WTC11 (cell line): ENCODE results near the gene CYCS. TPM values are rescaled to one million over a fixed set of nuclear protein-coding genes. Genes with fewer than 3 reads are reported as not detected.

Experiments used
- ATAC-seq: fragments of 200-7000 bp; cut with Tn5 transposase; 2 replicates; pipeline ENCODE4 v1.10.0; 2021; ENCODE audit warnings: mild to moderate bottlenecking, moderate library complexity
- CTCF ChIA-PET: fragments of 300-600 bp; sonication (Branson Sonifier 250); formaldehyde crosslinking; loops from one replicate; lab custom pipeline; 2021; ENCODE audit warnings: antibody characterized with exemption; lab: Charles Lee
- POLR2A ChIA-PET: fragments of 350-600 bp; sonication (Branson Sonifier 250); formaldehyde crosslinking; loops from one replicate; lab custom pipeline; 2021; ENCODE audit warnings: antibody characterized with exemption; lab: Charles Lee
- DNase-seq: peaks from one replicate; pipeline ENCODE4 v3.0.0; 2021; ENCODE audit warnings: low spot score
- H3K27ac Mint-ChIP-seq: 2 replicates; pipeline ENCODE4 v1.8.0; 2021; ENCODE audit warnings: mixed read lengths
- H3K27me3 Mint-ChIP-seq: 2 replicates; pipeline ENCODE4 v1.8.0; 2021; ENCODE audit warnings: low read depth, mild to moderate bottlenecking, moderate library complexity, mixed read lengths
- H3K36me3 Mint-ChIP-seq: 2 replicates; pipeline ENCODE4 v1.8.0; 2021; ENCODE audit warnings: mixed read lengths
- H3K4me1 Mint-ChIP-seq: 2 replicates; pipeline ENCODE4 v1.8.0; 2022; ENCODE audit warnings: mixed read lengths
- H3K4me3 Mint-ChIP-seq: 2 replicates; pipeline ENCODE4 v1.8.0; 2021; ENCODE audit warnings: mild to moderate bottlenecking, moderate library complexity, mixed read lengths
- H3K9me3 Mint-ChIP-seq: 2 replicates; pipeline ENCODE4 v1.8.0; 2021; ENCODE audit warnings: mixed read lengths
- CREB1 ChIP-seq: sonication (generic); formaldehyde crosslinking; IDR thresholded peaks from 2 replicates; pipeline ENCODE4 v1.8.0; 2023; ENCODE audit warnings: mild to moderate bottlenecking, missing genetic modification reagents
- GRHL2 ChIP-seq: fragments of 250-450 bp; sonication (Bioruptor Pico); IDR thresholded peaks from 2 replicates; pipeline ENCODE4 v1.8.0; 2022; ENCODE audit warnings: mild to moderate bottlenecking, moderate library complexity; ENCODE audit not compliant: insufficient replicate concordance, severe bottlenecking
- JAZF1 ChIP-seq: fragments of 250-450 bp; sonication (Bioruptor Pico); IDR thresholded peaks from 2 replicates; pipeline ENCODE4 v1.9.0; 2021; ENCODE audit warnings: moderate library complexity, mild to moderate bottlenecking, inconsistent platforms
- NR2C2 ChIP-seq: sonication (generic); formaldehyde crosslinking; IDR thresholded peaks from 2 replicates; pipeline ENCODE4 v1.8.0; 2022; ENCODE audit warnings: mild to moderate bottlenecking, missing genetic modification reagents
- TCF7 ChIP-seq: sonication (generic); formaldehyde crosslinking; IDR thresholded peaks from 2 replicates; pipeline ENCODE4 v1.8.0; 2022; ENCODE audit warnings: mild to moderate bottlenecking, low read depth, missing genetic modification reagents, moderate library complexity
- ZNF219 ChIP-seq: sonication (generic); formaldehyde crosslinking; IDR thresholded peaks from 2 replicates; pipeline ENCODE4 v1.8.0; 2023; ENCODE audit warnings: missing genetic modification reagents, mild to moderate bottlenecking, borderline replicate concordance
- ZNF263 ChIP-seq: sonication (generic); formaldehyde crosslinking; IDR thresholded peaks from 2 replicates; pipeline ENCODE4 v1.8.1; 2022; ENCODE audit warnings: low read depth, mild to moderate bottlenecking, moderate library complexity, missing genetic modification reagents
- ZNF416 ChIP-seq: fragments of 250-450 bp; sonication (Bioruptor Pico); IDR thresholded peaks from 2 replicates; pipeline ENCODE4 v1.9.0; 2021; ENCODE audit warnings: mild to moderate bottlenecking, inconsistent platforms
- ZNF423 ChIP-seq: fragments of 250-450 bp; sonication (Bioruptor Pico); IDR thresholded peaks from 2 replicates; pipeline ENCODE4 v2.1.2; 2022; ENCODE audit warnings: mild to moderate bottlenecking, moderate library complexity
- total RNA-seq: library from RNA; stranded (reverse); gene quantifications from 3 replicates; pipeline ENCODE4 v1.2.3, GENCODE V29; 2021
- TF ChIP-seq, protein P1 (sequence below): sonication (generic); formaldehyde crosslinking; IDR thresholded peaks from 2 replicates; pipeline ENCODE4 v1.8.0; 2023; ENCODE audit warnings: missing genetic modification reagents, mild to moderate bottlenecking, borderline replicate concordance
- TF ChIP-seq, protein P2 (sequence below): sonication (generic); formaldehyde crosslinking; IDR thresholded peaks from 2 replicates; pipeline ENCODE4 v1.8.1; 2022; ENCODE audit warnings: low read depth, missing genetic modification reagents, borderline replicate concordance
- TF ChIP-seq, protein P3 (sequence below): sonication (generic); formaldehyde crosslinking; IDR thresholded peaks from 2 replicates; pipeline ENCODE4 v1.8.0; 2022; ENCODE audit warnings: mild to moderate bottlenecking, missing genetic modification reagents
- TF ChIP-seq, protein P4 (sequence below): sonication (generic); formaldehyde crosslinking; IDR thresholded peaks from 2 replicates; pipeline ENCODE4 v1.8.0; 2023; ENCODE audit warnings: missing genetic modification reagents
- TF ChIP-seq, protein P5 (sequence below): fragments of 200-600 bp; IDR thresholded peaks from 2 replicates; pipeline ENCODE4 v1.8.0; 2022; ENCODE audit warnings: antibody characterized with exemption

CYCS gene
- total RNA-seq, 1 experiment from 2014 or later: 249 TPM

DNA sequence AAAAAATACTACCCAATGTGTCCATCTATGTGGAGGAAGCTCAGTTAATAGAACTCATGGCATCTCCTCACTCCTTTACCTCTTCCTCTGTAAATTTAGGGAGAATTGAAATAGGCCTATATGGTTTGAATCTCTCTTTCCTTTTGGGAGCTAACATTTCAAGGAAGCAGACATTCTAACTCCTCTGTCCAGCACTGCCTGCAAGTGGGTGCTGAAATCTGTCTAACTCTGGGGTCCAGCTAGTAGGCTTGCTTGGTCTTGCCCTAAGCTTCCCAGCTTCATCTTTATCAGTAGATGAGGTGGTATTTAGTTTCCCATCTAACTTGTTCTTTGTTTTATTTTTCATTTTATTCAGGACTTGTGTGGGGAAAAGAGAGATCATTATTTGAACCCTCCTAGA is 23.2 kb downstream of the CYCS start (continued):
- TF ChIP-seq, protein P1, sequence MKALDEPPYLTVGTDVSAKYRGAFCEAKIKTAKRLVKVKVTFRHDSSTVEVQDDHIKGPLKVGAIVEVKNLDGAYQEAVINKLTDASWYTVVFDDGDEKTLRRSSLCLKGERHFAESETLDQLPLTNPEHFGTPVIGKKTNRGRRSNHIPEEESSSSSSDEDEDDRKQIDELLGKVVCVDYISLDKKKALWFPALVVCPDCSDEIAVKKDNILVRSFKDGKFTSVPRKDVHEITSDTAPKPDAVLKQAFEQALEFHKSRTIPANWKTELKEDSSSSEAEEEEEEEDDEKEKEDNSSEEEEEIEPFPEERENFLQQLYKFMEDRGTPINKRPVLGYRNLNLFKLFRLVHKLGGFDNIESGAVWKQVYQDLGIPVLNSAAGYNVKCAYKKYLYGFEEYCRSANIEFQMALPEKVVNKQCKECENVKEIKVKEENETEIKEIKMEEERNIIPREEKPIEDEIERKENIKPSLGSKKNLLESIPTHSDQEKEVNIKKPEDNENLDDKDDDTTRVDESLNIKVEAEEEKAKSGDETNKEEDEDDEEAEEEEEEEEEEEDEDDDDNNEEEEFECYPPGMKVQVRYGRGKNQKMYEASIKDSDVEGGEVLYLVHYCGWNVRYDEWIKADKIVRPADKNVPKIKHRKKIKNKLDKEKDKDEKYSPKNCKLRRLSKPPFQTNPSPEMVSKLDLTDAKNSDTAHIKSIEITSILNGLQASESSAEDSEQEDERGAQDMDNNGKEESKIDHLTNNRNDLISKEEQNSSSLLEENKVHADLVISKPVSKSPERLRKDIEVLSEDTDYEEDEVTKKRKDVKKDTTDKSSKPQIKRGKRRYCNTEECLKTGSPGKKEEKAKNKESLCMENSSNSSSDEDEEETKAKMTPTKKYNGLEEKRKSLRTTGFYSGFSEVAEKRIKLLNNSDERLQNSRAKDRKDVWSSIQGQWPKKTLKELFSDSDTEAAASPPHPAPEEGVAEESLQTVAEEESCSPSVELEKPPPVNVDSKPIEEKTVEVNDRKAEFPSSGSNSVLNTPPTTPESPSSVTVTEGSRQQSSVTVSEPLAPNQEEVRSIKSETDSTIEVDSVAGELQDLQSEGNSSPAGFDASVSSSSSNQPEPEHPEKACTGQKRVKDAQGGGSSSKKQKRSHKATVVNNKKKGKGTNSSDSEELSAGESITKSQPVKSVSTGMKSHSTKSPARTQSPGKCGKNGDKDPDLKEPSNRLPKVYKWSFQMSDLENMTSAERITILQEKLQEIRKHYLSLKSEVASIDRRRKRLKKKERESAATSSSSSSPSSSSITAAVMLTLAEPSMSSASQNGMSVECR (CRISPR knock-in tag): no peak
- TF ChIP-seq, protein P2, sequence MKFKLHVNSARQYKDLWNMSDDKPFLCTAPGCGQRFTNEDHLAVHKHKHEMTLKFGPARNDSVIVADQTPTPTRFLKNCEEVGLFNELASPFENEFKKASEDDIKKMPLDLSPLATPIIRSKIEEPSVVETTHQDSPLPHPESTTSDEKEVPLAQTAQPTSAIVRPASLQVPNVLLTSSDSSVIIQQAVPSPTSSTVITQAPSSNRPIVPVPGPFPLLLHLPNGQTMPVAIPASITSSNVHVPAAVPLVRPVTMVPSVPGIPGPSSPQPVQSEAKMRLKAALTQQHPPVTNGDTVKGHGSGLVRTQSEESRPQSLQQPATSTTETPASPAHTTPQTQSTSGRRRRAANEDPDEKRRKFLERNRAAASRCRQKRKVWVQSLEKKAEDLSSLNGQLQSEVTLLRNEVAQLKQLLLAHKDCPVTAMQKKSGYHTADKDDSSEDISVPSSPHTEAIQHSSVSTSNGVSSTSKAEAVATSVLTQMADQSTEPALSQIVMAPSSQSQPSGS: no peak
- TF ChIP-seq, protein P3, sequence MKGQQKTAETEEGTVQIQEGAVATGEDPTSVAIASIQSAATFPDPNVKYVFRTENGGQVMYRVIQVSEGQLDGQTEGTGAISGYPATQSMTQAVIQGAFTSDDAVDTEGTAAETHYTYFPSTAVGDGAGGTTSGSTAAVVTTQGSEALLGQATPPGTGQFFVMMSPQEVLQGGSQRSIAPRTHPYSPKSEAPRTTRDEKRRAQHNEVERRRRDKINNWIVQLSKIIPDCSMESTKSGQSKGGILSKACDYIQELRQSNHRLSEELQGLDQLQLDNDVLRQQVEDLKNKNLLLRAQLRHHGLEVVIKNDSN: no peak
- TF ChIP-seq JAZF1 (no peak), CREB1 (CRISPR knock-in tag) (no peak), ZNF263 (CRISPR knock-in tag) (no peak), ZNF219 (CRISPR knock-in tag) (no peak)
- TF ChIP-seq, protein P4, sequence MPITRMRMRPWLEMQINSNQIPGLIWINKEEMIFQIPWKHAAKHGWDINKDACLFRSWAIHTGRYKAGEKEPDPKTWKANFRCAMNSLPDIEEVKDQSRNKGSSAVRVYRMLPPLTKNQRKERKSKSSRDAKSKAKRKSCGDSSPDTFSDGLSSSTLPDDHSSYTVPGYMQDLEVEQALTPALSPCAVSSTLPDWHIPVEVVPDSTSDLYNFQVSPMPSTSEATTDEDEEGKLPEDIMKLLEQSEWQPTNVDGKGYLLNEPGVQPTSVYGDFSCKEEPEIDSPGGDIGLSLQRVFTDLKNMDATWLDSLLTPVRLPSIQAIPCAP (CRISPR knock-in tag): no peak
- TF ChIP-seq, all 79 proteins: peak for 0

DNA sequence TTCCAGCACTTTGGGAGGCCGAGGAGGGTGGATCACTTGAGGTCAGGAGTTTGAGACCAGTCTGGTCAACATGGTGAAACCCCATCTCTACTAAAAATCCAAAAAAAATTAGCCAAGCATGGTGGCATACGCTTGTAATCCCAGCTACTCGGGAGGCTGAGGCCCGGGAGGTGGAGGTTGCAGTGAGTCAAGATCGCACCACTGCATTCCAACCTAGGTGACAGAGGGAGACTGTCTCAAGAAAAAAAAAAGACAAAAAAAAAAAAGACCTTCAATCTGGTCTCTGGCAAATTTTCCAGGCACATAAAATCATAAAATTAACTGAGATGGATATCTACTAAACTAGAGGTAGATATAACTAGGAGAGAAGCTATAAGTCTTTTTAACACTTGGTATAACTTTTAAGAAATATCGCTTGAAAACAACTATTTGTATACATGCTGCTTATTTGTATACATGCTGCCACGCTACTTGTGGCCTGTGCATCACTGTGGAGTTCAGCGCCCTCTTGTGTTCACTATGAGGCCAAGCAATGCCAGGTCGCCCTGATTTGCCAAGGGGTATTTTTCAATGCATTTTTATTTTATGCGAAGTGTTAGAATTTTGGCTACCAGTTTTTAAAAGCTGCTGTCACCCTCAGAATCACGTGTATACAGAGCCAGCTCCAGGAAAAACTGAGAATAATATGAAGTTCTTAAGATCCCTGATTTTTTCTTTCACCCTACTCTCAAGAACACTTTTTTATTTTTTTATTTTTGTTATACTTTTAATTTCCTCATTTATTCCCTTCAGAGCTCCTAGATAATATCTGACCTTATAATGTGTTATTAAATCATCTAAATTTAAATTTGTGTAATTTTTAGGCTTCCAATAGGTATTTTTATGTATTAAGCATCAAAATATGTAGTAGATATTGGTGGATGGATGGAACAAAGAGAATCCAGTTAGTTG is 26.7 kb downstream of the CYCS start:
- Mint-ChIP-seq H3K36me3 (no peaks in the 10 kb centered on the region; the same call in 1 of the 2 replicates), H3K27ac (no peak overlapping the region), H3K9me3 (peaks cover 7% of the 10 kb centered on the region), H3K4me1 (peaks cover 5% of the 10 kb centered on the region), H3K27me3 (no peaks in the 10 kb centered on the region; the same call in none of the 2 replicates), H3K4me3 (no peak overlapping the region)
- POLR2A ChIA-PET: interaction anchor here (0.6 to 0.7 kb wide), 2 partner anchors 27 to 151 kb away, joined by 3 to 4 read pairs; partner anchors contain the start of gene CYCS
- DNase-seq (peak; percentile 58), ATAC-seq (peak; percentile 81)
- TF ChIP-seq GRHL2 (CRISPR knock-in tag) (no peak), NR2C2 (no peak), ZNF416 (no peak), TCF7 (CRISPR knock-in tag) (no peak), ZNF423 (CRISPR knock-in tag) (no peak)
- TF ChIP-seq, protein P5, sequence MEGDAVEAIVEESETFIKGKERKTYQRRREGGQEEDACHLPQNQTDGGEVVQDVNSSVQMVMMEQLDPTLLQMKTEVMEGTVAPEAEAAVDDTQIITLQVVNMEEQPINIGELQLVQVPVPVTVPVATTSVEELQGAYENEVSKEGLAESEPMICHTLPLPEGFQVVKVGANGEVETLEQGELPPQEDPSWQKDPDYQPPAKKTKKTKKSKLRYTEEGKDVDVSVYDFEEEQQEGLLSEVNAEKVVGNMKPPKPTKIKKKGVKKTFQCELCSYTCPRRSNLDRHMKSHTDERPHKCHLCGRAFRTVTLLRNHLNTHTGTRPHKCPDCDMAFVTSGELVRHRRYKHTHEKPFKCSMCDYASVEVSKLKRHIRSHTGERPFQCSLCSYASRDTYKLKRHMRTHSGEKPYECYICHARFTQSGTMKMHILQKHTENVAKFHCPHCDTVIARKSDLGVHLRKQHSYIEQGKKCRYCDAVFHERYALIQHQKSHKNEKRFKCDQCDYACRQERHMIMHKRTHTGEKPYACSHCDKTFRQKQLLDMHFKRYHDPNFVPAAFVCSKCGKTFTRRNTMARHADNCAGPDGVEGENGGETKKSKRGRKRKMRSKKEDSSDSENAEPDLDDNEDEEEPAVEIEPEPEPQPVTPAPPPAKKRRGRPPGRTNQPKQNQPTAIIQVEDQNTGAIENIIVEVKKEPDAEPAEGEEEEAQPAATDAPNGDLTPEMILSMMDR: peak; percentile 74
- CTCF ChIA-PET: interaction anchor here (0.6 to 6.3 kb wide), 9 partner anchors 9 to 1093 kb away, joined by 3 to 43 read pairs (median 5); partner anchors contain the start of gene CYCS
